Endothelial cell of umbilical vein (primary cell): ENCODE measurements around the gene SORCS2. TPM values are rescaled to one million over a fixed set of nuclear protein-coding genes. Genes with fewer than 3 reads are reported as not detected.

Source experiments
- BruUV-seq: library from RNA; stranded (reverse); fragments of 400-500 nt; replicated peaks from 2 replicates; lab custom pipeline; 2021; lab: Mats Ljungman, UMichigan
- CTCF ChIA-PET: fragments of 300-600, 350-600 bp; sonication (Branson Sonifier 250); formaldehyde crosslinking; loops from one replicate; lab custom pipeline; 2021; ENCODE audit warnings: antibody characterized with exemption, inconsistent platforms; lab: Charles Lee
- POLR2A ChIA-PET: fragments of 300-600, 350-600 bp; sonication (Branson Sonifier 250); formaldehyde crosslinking; loops from one replicate; lab custom pipeline; 2021; ENCODE audit warnings: antibody characterized with exemption, inconsistent platforms; lab: Charles Lee
- DNase-seq: peaks from one replicate; pipeline ENCODE4 v3.0.0-alpha.2; 2011; ENCODE audit warnings: low read depth, low spot score
- FAIRE-seq: peaks from 2 replicates; lab custom pipeline; 2011; peaks lifted over from hg19 to GRCh38; lab: Jason Lieb, UNC
- H2AFZ ChIP-seq: 2 replicates; pipeline ENCODE4 v1.6.0; 2012; ENCODE audit warnings: low read depth, low read length, control low read depth, inconsistent platforms
- H3K27ac ChIP-seq: 2 replicates; pipeline ENCODE4 v1.5.1; 2011; ENCODE audit warnings: low read depth, mild to moderate bottlenecking, control low read depth, low read length, moderate library complexity; ENCODE audit not compliant: insufficient read depth
- H3K27me3 ChIP-seq, 2 experiments: 2 replicates each; pipeline versions ENCODE4 v1.6.0 to v1.6.1; 2011; ENCODE audit warnings: low read length in 2 of 2, mixed read lengths in 1 of 2; ENCODE audit not compliant: control insufficient read depth in 2 of 2, insufficient read depth in 2 of 2
- H3K36me3 ChIP-seq, 2 experiments: 2 replicates in 1 of 2; 3 replicates in 1 of 2; pipeline ENCODE4 v1.5.1; 2011; ENCODE audit warnings: low read length in 2 of 2, mild to moderate bottlenecking in 1 of 2, moderate library complexity in 1 of 2; ENCODE audit not compliant: control insufficient read depth in 2 of 2, insufficient read depth in 2 of 2; ENCODE audit errors: extremely low read depth in 1 of 2
- H3K4me1 ChIP-seq: 3 replicates; pipeline ENCODE4 v1.5.1; 2011; ENCODE audit warnings: mild to moderate bottlenecking, low read length; ENCODE audit not compliant: control insufficient read depth, insufficient read depth; ENCODE audit errors: extremely low read depth
- H3K4me2 ChIP-seq: 2 replicates; pipeline ENCODE4 v1.6.1; 2011; ENCODE audit warnings: low read length, control low read depth, mixed read lengths; ENCODE audit not compliant: insufficient read depth
- H3K4me3 ChIP-seq, 3 experiments: fragments of 200-600 bp in 1 of 3; sonication (generic), shearing (Covaris generic) in 1 of 3; replicated peaks in 1 of 3; 2 replicates each; pipeline ENCODE4 v1.5.1; 2011 to 2016; ENCODE audit warnings: control low read depth in 3 of 3, low read length in 3 of 3, mild to moderate bottlenecking in 2 of 3, inconsistent platforms in 1 of 3, low read depth in 1 of 3, moderate library complexity in 1 of 3; ENCODE audit not compliant: insufficient read depth in 1 of 3
- H3K79me2 ChIP-seq: 2 replicates; pipeline ENCODE4 v1.6.0; 2012; ENCODE audit warnings: low read length, inconsistent platforms; ENCODE audit not compliant: control insufficient read depth, insufficient read depth
- H3K9ac ChIP-seq: replicated peaks from 2 replicates; pipeline ENCODE3; 2011; ENCODE audit warnings: low read length, control low read depth; ENCODE audit not compliant: insufficient read depth; ENCODE audit errors: extremely low read depth
- H3K9me1 ChIP-seq: replicated peaks from 3 replicates; pipeline ENCODE4 v1.6.0; 2011; ENCODE audit warnings: mild to moderate bottlenecking, low read length; ENCODE audit not compliant: control insufficient read depth, insufficient read depth; ENCODE audit errors: extremely low read depth
- H3K9me3 ChIP-seq: replicated peaks from 2 replicates; pipeline ENCODE4 v1.5.1; 2012; ENCODE audit warnings: low read length, inconsistent platforms; ENCODE audit not compliant: control insufficient read depth, insufficient read depth
- H4K20me1 ChIP-seq: replicated peaks from 2 replicates; pipeline ENCODE3; 2011; ENCODE audit warnings: mild to moderate bottlenecking, low read length; ENCODE audit not compliant: control insufficient read depth, insufficient read depth; ENCODE audit errors: extremely low read depth
- EZH2 ChIP-seq: IDR thresholded peaks from 2 replicates; pipeline ENCODE4 v1.6.1; 2012; ENCODE audit warnings: borderline replicate concordance, low read depth, mild to moderate bottlenecking, moderate library complexity, low read length, inconsistent platforms; ENCODE audit not compliant: severe bottlenecking
- FOS ChIP-seq: IDR thresholded peaks from 2 replicates; pipeline ENCODE4 v1.6.1; 2011; ENCODE audit warnings: mild to moderate bottlenecking, low read length, moderate library complexity, borderline replicate concordance; ENCODE audit not compliant: insufficient read depth
- GATA2 ChIP-seq: IDR thresholded peaks from 2 replicates; pipeline ENCODE4 v1.7.0; 2011; ENCODE audit warnings: low read depth, mild to moderate bottlenecking, moderate library complexity, mixed read lengths, low read length; ENCODE audit not compliant: insufficient read length, insufficient read depth
- JUN ChIP-seq: IDR thresholded peaks from 2 replicates; pipeline ENCODE4 v1.6.1; 2011; ENCODE audit warnings: borderline replicate concordance, low read depth; ENCODE audit not compliant: insufficient read length, insufficient read depth
- MYC ChIP-seq: IDR thresholded peaks from one replicate; pipeline ENCODE4 v1.6.1; 2011; ENCODE audit warnings: mild to moderate bottlenecking, low read depth, low read length
- POLR2A ChIP-seq: IDR thresholded peaks from 2 replicates; pipeline ENCODE4 v1.6.1; 2012; ENCODE audit warnings: low read depth, mild to moderate bottlenecking, control low read depth, low read length
- POLR2AphosphoS5 ChIP-seq: IDR thresholded peaks from 2 replicates; pipeline ENCODE4 v1.6.1; 2012; ENCODE audit warnings: low read depth, mild to moderate bottlenecking, control low read depth, low read length, moderate library complexity; ENCODE audit not compliant: insufficient read depth
- dilution Hi-C: fragments of 300-500 bp; cut with MboI; formaldehyde crosslinking; loops from one replicate; pipeline ENCODE4 v1.15.0; 2019; ENCODE audit warnings: low sequenced_read_pairs; ENCODE audit not compliant: extremely low pct_ligation_motif_present
- intact Hi-C: fragments of 100-400 bp; cut with micrococcal nuclease; formaldehyde crosslinking; loops from one replicate; pipeline ENCODE4 v1.10.0; 2022
- polyA plus RNA-seq, 4 experiments: library from polyadenylated mRNA; depleted of rRNA in 3 of 4; stranded (reverse) in 3 of 4; unstranded in 1 of 4; fragments of >200 nt; gene quantifications; 2 replicates each; pipeline versions ENCODE4 v1.2.1 to v1.2.3, GENCODE V29; 2011 to 2012; ENCODE audit warnings: missing spikeins in 1 of 4
- total RNA-seq: library from RNA; stranded (reverse); gene quantifications from 2 replicates; pipeline ENCODE4 v1.2.3, GENCODE V29; 2021
- TF ChIP-seq, protein P1 (sequence below): IDR thresholded peaks from 2 replicates; pipeline ENCODE4 v1.6.1; 2011; ENCODE audit not compliant: insufficient read depth, insufficient read length
- TF ChIP-seq, protein P2 (sequence below), 2 donors: IDR thresholded peaks; 1 replicate in 1 of 2; 2 replicates in 1 of 2; pipeline ENCODE4 v1.5.1; 2011; ENCODE audit warnings: low read length in 2 of 2, mild to moderate bottlenecking in 2 of 2, moderate library complexity in 2 of 2, control low read depth in 1 of 2, inconsistent platforms in 1 of 2, low read depth in 1 of 2; ENCODE audit not compliant: insufficient read depth in 1 of 2; ENCODE audit errors: extremely low read depth in 1 of 2

Gene SORCS2
- total and polyA plus RNA-seq, 2 donors (not counting 3 experiments of a cell fraction or from before 2014, with no cell fraction given): not detected

DNA sequence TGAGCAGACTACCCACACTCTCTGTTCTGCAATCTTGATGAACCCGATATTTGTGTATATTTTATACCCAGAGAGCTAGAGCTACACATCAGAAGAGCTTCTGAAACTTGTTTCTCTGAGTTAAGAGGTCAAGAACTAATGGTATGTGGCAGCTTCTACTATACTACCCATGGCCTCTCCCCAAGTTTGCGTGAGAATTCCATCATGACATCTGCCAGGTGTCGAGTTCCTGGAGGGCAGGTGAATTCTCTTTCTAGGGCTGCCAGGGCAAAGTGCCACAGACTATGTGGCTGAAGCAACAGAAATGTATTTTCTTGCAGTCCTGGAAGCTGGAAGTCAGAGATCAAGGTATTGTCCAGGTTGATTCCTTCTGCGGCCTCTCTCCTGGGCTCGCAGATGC is 4.4 kb downstream of the SORCS2 start:
- peaks cover 2% of the 10 kb centered on the region for H3K4me1 ChIP-seq
- peaks cover 34 to 37% of the 10 kb centered on the region in 2 experiments for H3K27me3 ChIP-seq
- no peaks in the 10 kb centered on the region for H3K9me1 ChIP-seq
- FAIRE-seq (no peak), DNase-seq (no peak)
- H3K79me2 ChIP-seq: no peaks in the 10 kb centered on the region
- no peak overlapping the region for H3K4me3 ChIP-seq
- ChIA-PET CTCF (interaction anchor here (1.6 to 4.1 kb wide), 2 partner anchors 10 to 457 kb away, joined by 3 to 26 read pairs; no protein-coding TSS in a partner anchor), POLR2A (no interaction called here)
- H3K36me3 ChIP-seq: no peaks in the 10 kb centered on the region
- intact Hi-C loops (no loop called here), dilution Hi-C loops (no loop called here)
- no TSS peak for BruUV-seq
- H4K20me1 ChIP-seq: no peaks in the 10 kb centered on the region
- H3K4me2 ChIP-seq: no peak overlapping the region
- H3K27ac ChIP-seq: no peak overlapping the region
- no peak overlapping the region for H3K9ac ChIP-seq
- H2AFZ ChIP-seq: no peak overlapping the region
- H3K9me3 ChIP-seq: no peaks in the 10 kb centered on the region
- TF ChIP-seq FOS (no peak), JUN (no peak)
- TF ChIP-seq, protein P1, sequence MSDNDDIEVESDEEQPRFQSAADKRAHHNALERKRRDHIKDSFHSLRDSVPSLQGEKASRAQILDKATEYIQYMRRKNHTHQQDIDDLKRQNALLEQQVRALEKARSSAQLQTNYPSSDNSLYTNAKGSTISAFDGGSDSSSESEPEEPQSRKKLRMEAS: no peak

DNA sequence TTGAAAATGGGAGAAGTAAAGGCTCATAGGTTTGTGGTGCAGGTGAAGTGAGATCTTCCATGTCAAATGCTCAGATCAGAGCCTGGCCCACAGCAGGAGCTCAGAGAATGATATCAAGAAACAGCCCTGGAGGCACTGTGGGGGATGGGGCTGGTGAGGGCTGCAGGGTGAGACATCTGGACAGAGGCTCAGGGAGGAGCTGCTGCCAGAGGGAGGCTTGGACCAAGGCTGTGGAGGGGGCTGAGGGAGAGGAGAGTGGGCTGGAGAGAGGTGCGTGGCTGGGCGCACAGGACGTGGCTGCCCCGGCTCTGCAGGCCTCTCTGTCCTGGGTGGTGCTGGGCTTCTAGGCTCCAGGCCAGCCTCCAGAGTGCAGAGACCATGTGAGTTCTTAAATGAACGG is 5.6 kb downstream of the SORCS2 start:
- Histone ChIP-seq H3K36me3 (no peaks in the 10 kb centered on the region), H3K9me3 (no peaks in the 10 kb centered on the region), H3K27ac (no peak overlapping the region), H3K9me1 (no peaks in the 10 kb centered on the region), H3K9ac (no peak overlapping the region), H2AFZ (no peak overlapping the region), H3K4me3 (no peak overlapping the region), H4K20me1 (no peaks in the 10 kb centered on the region), H3K4me1 (peaks cover 12% of the 10 kb centered on the region), H3K79me2 (no peaks in the 10 kb centered on the region), H3K4me2 (no peak overlapping the region), H3K27me3 (peaks cover 34 to 35% of the 10 kb centered on the region in 2 experiments)
- DNase-seq (no peak), FAIRE-seq (no peak)
- no TSS peak for BruUV-seq
- ChIA-PET POLR2A (no interaction called here), CTCF (interaction anchor here (1.5 to 1.7 kb wide), 2 partner anchors 10 to 522 kb away, joined by 4 to 6 read pairs; no protein-coding TSS in a partner anchor)
- intact Hi-C loops (no loop called here), dilution Hi-C loops (no loop called here)
- TF ChIP-seq, protein P2, sequence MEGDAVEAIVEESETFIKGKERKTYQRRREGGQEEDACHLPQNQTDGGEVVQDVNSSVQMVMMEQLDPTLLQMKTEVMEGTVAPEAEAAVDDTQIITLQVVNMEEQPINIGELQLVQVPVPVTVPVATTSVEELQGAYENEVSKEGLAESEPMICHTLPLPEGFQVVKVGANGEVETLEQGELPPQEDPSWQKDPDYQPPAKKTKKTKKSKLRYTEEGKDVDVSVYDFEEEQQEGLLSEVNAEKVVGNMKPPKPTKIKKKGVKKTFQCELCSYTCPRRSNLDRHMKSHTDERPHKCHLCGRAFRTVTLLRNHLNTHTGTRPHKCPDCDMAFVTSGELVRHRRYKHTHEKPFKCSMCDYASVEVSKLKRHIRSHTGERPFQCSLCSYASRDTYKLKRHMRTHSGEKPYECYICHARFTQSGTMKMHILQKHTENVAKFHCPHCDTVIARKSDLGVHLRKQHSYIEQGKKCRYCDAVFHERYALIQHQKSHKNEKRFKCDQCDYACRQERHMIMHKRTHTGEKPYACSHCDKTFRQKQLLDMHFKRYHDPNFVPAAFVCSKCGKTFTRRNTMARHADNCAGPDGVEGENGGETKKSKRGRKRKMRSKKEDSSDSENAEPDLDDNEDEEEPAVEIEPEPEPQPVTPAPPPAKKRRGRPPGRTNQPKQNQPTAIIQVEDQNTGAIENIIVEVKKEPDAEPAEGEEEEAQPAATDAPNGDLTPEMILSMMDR (IDR thresholded peaks at IDR 0.05; ENCODE audit: extremely low read depth in 1 of 2, insufficient read depth in 1 of 2, low read depth in 1 of 2, low read length in 2 of 2): no peak
- TF ChIP-seq MYC (no peak), FOS (no peak), POLR2A (no peak), EZH2 (no peak), JUN (no peak), POLR2AphosphoS5 (no peak), GATA2 (no peak)
- TF ChIP-seq, protein P1: no peak
